RKO (cell line): ENCODE measurements around the gene CTXND2.

ENCODE experiments used
- DNase-seq: peaks from one replicate; pipeline ENCODE4 v3.0.0-alpha.2; 2016; ENCODE audit warnings: low spot score

CTXND2 gene

DNA sequence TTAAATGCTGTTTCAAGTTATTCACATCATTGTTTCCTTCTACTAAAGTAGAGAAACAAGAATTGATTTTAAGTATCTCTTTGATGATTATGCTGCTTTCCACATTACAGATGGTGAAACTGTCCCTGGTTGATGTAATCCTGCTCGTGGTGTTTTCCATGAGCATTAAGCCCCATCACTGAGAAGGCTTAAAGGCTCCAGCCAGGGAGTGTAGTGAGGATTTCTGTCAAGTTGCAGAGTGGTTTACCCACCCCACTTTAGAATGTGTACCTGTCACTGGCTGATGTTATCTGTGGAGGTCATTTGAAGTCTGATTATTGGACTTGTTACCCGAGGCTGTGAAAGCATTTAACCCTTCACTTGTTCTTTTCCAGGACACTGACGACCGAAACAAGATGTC lies 74.8 kb downstream of the CTXND2 start:
- DNase-seq = no peak
